Stimulated activated CD4-positive, alpha-beta T cell treated with anti-CD3 and anti-CD28 coated beads, Interleukin-2, amount 100 ng/mL, for 48 hours (primary cell): ENCODE measurements around the gene KRAS.
"Not testable (repeated sequence)": the region's sequence is repeated elsewhere in the genome, so short reads cannot be mapped to it uniquely, and the experiment has no call there.

Experiments used
- DNase-seq, 2 donors: peaks; one replicate each; pipeline ENCODE4 v3.0.0-alpha.2; 2020

KRAS gene

DNA sequence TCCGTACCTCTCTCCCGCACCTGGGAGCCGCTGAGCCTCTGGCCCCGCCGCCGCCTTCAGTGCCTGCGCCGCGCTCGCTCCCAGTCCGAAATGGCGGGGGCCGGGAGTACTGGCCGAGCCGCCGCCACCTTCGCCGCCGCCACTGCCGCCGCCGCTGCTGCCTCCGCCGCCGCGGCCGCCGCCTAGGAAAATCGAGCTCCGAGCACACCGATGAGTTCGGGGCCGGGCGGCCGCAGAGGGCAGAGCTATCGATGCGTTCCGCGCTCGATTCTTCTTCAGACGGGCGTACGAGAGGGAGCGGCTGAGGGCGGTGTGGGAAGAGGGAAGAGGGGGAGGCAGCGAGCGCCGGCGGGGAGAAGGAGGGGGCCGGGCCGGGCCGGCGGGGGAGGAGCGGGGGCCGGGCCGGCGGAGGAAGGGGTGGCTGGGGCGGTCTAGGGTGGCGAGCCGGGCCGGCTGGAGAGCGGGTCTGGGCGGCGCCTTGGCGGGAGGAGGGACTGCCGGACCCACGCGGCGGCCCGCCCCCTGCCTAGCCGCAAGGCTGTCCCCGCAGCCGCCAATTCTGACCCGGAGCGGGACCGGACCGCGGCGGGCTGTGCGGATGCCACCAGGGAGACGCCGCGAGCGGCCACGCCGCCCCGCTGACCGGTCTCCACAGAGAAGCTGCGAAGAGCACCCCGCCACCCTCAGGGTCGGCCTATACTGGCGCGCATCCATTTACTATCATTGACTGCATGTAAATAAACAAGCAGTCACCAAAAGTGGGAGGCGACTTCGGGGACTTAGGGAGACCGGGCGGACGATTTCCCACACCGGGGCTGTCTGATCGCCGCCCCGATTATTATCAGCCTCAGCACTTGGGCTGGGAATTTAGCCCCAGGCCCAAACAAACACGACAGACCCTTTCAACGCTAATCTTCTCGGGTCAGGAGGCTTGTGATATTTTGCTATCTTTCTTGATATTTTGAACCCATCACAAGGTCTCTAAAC is at the start of gene KRAS:
Gene KRAS, minus strand, starts transcription at position 186 of the 987 bp plus-strand sequence.
- peak; percentile 83 to 84 for DNase-seq

DNA sequence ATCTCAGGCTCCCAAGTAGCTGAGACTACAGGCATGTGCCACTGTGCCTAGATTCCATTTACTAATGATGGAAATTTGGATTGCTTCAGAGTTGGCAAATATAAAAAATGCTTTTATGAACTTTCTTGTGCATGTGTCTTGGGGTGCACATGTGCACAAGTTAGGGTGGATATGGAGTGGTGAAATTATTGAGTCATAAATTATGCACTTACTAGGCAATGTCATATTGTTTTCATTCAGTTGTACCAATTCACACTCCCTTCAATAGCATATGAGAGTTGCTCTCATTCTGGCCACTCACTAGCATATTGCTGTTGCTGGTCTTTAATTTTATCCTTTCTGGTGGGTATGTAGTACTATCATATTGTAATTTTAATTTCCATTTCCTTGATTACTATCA is 45.7 kb upstream of the KRAS start:
- DNase-seq, result no peak

DNA sequence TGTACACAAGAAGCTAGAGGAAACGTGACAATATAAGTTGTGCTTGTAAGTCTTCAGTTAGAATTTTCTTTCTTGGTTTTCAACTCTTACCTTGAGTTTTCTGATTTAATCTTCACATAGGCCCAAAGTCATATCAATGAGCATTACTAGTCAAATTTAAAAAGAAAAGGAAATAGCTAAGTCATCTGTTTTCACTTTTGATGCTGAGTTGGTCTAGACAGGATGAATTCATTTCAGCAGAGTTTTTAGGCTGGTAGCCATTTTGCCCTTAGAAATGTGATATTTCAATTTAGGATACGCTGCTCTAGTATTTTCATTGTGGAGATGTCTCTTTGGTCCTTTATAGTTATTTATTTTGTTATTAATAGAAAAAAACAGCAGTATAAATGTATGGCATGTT is 44.6 kb upstream of the KRAS start:
- no peak for DNase-seq

DNA sequence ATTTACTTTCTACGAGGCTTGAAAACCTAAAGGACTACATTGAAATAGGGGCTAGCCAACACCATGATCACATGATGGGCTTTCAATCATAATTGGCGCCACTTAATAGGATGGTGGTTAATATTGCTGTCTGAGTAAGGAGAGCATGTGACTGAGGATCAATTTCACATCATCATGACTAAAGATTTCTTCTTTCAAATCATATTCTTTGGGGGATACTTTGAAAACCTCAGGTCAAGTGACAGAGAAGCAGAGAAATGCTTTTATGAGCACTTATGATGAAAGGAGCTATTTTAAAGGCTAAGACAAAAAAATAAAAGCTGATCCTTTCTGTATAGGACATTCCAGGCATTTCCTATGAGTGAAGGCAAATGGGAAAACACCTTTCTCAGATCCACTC is 42.9 kb upstream of the KRAS start:
- no peak for DNase-seq

DNA sequence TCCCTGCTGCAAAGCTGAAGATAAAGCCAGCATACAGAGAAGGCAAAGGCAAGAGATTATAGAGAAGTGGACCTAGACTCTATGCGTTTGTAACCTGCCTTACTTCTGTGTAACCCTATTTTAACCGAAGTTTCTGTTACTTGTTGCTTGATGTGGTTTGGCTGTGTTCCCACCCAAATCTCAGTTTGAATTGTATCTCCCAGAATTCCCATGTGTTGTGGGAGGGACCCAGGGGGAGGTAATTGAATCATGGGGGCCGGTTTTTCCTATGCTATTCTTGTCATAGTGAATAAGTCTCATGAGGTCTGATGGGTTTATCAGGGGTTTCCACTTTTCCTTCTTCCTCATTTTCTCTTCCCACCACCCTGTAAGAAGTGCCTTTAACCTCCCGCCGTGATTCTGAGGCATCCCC is 42.1 kb upstream of the KRAS start:
- DNase-seq, result not testable (repeated sequence)

DNA sequence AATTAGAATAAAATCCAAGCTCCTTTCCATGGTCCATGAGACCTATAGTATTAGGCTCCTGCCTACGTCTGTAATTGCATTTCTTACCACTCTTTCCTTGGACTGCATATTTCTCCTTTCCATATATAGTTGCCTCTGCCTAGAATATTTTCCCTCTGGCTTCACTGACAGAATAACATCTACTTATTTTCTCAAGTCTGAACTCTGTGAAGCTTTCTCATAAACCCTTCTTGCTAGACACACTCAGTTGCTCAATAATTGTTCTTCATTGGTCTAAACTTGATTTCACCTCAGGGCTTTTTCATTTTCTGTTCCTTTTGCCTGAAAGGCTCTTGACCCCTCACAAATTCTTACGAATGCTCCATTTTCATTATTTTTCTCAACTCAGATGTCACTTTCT is 36.9 kb upstream of the KRAS start:
- DNase-seq, result no peak

DNA sequence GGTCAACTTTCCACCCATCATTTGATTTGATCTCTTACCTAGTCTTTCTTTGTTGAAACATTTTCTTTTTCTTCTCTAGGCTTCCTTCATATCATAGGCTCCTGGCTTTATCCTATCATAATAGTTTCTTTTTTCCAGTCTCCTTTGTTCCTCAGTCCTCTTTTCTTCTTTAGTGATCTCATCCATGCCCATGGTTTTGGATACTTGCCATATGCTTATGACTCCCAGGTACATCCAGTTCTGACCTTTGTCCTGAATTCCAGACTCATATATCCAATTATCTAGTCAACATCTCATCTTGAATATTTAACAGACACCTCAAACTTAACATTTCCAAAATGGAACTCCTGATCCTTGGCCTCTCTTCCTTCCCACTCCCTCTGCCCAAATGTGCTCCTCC is 36.1 kb upstream of the KRAS start:
- no peak for DNase-seq

DNA sequence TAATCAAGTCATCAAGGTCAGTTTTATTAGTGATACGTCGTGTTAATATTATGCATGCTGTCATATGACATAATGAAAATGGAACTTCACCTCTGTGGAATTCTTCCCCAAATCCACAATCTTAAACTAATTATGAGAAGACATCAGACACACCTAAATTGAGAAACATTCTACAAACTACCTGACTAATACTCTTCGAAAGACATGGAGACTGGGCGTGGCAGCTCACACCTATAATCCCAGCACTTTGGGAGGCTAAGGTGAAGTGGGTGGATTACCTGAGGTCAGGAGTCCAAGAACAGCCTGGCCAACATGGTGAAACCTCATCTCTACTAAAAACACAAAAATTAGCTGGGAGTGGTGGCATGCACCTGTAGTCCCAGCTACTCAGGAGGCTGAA is 33.3 kb upstream of the KRAS start:
- DNase-seq, result no peak

DNA sequence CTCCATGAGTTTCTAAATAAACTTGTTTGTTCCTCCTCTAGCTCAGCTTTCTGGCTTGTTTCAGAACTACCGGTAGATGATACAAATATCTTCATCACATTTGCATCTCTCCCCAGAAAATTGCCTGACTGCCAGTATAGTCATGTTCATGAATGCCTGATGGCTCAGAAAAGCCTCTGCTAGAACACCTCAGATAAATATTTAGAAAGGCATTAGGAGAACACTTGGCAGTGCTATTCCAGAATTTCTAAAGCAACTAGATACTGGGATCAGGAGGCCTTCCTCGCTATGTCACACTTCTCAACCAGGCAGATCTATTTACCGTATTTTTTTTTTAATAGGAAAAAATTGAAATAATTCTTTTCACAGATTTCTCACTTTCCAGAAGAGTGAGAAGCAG is 32.3 kb upstream of the KRAS start:
- no peak for DNase-seq

DNA sequence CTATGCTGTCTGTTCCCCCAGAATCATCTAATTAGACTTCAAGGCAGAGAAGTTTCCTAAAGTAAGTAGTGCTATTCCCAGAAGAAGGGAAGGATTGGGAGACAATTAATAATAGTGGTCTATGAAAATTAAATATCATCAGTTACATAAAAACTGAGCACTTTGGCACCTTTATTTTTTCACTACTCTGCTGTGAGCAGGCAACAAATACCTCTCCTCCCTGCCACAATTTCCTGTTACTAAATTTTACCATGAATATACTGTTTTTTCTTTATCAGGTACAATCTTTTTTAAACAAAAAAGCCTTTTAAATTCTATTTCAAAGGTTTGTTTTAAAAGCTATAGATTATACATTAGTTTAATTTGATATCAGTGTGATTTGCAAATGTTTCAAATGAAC is 29.4 kb upstream of the KRAS start:
- no peak for DNase-seq

DNA sequence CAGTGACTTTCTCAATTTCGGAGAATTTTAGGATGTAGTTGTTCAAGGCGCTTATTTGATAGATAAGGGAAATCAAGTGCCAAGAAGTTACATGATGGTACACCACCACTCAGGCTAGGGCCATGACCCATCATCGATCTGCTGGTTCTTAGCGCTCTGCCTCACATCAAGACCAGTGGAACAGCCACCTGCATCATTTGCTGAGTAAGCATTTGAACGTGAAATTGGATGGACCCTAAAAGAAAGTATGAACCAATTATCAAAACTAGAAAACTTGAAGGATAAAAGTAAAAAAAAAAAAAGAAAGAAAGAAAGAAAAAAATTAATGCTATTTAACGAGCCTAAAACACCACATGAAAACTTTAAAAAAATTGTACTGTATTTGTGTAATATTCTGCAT is 27.5 kb upstream of the KRAS start:
- DNase-seq, result no peak

DNA sequence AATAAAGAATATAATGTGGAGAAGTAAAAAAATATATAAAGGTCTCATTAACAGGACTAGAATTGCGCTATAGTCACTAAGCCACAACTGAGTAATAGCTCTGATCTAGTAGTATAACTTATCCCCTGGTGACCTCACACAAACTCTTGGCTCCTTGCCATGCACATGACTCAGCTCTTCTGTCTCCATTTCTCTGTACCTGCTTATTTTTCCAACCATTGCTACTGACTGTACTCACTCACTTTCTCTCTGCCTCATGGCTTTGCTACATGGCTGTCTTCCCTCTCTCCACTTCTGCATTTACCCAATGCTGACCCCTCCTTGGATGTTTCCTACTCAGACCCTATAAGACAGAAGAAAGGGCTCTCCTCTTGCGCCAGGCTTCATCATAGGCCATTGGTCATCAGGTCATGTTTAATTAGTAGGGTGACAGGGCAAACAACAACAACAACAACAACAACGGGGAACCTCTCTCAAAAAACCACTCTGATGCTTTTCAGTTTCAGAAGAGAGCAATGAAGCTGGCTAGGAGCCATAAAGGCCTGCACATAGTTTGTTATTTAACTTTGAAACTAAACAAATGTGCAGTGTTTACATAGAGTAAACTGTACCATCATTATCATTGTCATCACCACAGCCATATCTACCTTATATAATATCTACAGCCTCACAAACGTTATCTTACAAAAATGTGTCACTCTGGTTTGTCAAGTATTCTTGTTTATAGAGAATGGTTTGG is 25.6 kb upstream of the KRAS start:
- DNase-seq, result peak; percentile 60 to 76

DNA sequence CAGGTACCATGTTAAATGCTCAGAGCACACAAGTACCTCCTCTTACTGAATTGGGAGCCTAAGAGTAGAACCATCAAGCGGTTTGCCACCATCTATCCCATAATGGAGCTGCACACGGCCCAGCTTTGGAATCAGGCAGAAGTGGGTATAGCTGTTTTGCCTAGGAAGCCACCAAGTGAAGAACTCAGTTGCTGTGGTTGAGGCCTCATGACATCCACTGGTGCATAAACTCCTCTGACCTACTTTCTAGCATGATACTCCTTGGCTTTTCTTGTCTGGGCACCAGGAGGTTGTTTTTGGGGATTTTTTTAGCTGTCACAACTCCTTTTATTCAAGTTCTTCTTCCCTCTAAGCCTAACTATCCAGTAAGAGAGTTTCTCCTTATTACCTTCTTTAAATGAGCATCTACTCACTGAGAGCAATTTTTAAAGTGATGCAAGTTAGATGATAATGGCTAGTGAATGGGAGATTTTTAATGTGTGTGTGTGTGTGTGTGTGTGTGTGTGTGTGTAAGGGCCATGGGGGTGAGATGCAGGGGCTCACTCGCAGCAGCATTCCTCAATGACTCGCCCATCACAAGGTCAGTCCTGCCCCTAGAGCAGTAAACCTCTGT is 20.9 kb upstream of the KRAS start:
- no peak for DNase-seq

DNA sequence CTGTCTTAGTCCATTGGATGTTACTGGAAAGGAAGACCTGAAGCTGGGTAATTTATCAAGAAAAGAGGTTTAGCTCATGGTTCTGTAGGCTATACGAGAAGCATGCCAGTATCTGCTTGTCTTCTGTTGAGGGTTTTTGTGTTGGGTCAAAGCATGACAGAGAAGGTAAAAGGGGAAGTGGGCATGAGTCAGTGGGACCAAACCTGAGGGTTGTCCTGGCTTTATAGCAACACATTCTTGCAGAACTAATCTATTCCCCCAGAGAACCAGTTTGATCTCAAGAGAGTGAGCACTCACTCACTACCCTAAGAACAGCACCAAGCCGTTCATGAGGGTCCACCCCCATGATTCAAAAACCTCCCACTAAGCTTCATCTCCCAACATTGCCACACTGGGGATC is 19.0 kb upstream of the KRAS start:
- DNase-seq, result no peak

DNA sequence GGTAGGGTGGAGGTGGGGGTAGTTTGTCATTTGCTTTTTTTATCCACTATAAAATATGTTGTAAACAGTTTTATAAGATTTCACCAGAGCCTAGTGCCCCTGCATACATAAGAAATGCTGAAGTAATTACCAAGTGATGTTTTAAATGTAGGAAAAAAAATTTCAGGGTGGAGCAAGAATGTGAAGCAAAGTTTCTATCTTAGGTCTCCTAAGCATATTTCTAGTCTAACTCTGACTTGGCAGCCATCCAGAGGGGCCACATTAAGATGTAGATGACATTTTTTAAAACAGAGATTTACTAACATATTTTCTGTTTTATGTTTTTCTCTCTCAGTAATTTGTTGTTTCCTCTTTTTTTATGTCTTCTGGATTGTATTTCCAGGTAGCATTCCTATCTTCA is 15.8 kb upstream of the KRAS start:
- no peak for DNase-seq

DNA sequence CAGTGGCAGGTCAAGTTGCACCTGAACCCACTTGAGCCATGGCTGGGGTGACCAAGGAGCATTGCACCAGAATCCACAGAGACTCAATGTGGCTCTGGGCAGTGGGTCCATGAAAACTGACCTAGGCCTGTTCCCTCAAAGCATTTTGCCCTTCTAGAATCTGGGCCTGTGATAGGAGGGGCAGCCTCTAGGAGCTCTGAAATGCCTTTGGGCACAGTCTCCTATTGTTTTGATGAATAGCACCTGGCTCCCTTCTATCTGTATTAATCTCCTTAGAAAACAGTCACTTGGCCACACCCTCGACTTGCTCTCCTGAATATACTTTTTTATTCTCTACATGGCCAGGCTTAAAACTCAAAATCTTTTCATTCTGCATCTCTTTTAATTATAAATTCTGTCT is 14.1 kb upstream of the KRAS start:
- DNase-seq, result no peak

DNA sequence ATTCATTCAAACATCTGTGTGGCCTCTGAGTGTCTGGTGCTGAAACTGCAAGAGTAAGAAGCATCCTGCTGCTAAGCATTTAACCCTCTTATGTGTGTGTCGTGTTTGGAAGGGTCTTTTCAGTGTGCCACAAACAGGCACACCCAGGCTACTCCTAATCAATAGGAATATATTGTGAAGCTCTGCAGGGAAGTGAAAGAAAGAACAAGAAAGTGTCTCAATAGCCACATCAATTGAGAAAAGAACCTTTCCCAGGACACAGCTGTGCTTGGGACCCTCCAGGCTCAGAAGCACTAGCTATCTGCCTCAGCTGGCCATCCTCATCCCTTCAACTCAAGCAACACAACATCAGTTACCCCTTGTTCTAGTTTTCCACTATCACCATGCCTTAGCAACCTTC is 13.4 kb upstream of the KRAS start:
- no peak for DNase-seq

DNA sequence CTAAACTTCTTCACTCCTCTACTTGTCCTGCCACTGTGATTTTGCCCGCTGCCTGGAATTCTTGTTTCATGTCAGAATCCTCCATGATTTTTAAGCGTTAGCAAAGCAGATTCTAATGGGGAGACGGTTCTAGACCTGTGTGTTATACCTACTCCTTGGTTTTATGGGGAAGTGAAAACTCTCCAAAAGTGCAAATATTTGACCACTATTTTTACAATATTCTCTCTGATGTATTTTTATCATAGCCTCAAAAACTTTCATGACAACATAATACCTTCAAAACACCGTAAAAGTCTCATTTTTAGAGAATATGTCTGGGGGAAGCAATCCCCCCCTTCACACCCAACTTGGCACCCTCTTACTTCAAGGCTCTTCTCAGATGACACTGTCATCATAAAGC is 12.9 kb upstream of the KRAS start:
- no peak for DNase-seq

DNA sequence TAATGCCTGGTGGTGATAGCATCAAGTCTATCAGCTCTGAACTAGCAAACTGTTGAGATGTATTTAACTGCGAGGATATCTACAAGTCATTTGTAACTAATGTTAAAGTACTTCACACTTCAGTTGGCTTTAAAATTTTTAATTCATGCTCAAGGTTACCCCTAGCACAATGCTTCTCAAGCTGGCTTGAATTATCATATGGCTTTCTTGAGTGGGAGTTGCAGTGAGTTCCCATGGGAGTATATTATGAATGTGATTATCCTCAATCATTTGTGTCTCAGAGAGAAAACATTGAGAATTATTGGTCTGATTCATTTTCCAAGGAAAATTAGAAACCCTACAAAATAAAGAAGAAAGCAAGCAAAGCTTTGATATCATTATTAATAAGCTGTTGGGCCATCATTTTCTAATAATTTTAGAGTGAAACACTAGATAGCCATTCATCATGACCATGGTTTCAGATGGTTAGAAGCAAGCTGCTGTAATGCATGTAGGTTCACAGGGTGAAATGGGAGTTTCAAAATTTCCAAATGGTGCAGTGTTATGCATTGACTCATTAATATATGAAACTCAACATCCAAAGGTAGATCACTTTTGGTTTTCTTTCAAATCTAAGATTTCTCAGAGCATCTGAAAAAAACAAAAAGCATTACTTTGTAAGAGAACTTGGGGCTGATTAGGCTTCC is 11.8 kb upstream of the KRAS start:
- DNase-seq, result no peak

DNA sequence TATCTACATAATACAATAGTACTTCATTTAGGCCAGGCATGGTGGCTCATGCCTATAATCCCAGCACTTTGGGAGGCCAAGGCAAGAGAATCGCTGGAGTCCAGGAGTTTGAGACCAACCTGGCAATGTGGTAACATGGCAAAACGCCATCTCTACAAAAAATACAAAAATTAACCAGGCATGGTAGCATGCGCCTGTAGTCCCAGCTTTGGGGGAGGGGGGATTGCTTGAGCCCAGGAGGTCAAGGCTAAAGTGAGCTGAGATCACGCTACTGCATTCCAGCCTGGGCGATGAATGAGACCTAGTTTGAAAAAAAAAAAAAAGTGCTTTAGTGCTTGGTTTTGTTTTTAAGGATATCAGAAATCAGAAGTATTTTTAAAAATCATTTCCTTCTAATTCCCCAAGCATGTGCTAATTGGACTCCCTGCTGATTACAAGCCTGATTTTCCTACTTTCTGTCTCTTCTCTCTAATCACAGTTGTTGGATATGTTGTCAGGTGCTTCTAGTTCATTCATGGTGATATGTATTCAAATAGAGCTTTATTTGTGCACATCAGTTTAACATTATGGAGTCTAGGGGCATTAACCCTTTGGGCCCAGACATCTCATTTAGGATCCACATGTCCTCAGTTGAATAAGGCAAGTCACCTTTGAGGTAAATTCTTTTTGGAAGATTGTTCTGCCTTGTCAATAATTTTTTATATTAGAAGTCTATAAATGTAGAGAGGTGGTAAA is 7.0 kb upstream of the KRAS start:
- no peak for DNase-seq

DNA sequence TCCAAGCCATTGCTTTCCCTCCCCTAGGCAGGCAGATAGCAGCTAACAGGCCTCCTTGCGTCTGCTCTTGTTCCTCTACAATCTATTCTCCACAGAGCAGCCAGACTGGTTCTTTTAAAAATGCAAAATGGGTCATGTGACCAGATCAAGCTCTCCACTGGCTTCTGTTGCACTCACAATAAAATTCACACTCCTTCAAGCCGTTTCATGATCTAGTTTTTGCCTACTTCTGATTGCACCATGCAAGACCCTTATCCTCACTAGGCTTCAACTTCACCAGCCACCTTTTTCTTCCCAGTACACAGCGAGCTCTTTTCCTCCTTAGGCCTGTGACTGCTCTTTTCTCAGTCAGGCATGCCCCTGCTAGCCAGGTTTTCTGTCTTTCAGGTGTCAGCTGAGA is 6.1 kb upstream of the KRAS start:
- no peak for DNase-seq

DNA sequence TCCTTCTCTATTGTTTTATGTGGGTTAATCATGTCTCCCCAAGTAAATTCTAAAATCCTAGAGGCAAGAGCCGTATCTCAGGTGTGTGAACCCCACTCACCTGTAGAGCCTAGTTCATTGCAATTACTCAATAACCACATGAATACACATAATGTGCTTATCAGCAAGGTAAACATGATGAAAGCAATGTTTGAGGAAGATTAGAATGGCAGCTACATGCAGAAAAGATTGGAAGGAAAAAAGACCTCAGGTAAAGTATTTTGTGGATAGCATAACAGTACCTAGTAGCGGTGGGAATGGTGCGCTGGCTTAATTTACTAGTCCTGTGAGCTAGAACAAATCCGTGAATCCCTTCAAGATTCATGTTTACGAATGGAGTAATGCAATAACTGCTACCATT is 5.3 kb upstream of the KRAS start:
- no peak for DNase-seq
